Kidney (tissue), 14 donors: ENCODE measurements around the gene COPB1. TPM values are rescaled to one million over a fixed set of nuclear protein-coding genes. Genes with fewer than 3 reads are reported as not detected.
"Not testable (repeated sequence)": the region's sequence is repeated elsewhere in the genome, so short reads cannot be mapped to it uniquely, and the experiment has no call there.

Experiments used
- DNase-seq, 5 donors: peaks; one replicate each; pipeline ENCODE4 v3.0.0-alpha.2; 2013 to 2020
- FAIRE-seq: peaks from 2 replicates; lab custom pipeline; 2012; peaks lifted over from hg19 to GRCh38; lab: Jason Lieb, UNC
- H3K27ac ChIP-seq, 2 donors: one replicate each; pipeline ENCODE4 v1.7.0; 2013; ENCODE audit warnings: low read depth in 2 of 2, low read length in 2 of 2, inconsistent platforms in 1 of 2
- H3K27me3 ChIP-seq: one replicate; pipeline ENCODE4 v1.7.1; 2013; ENCODE audit warnings: low read length, inconsistent platforms; ENCODE audit not compliant: control insufficient read depth, insufficient read depth
- H3K36me3 ChIP-seq, 3 donors: one replicate each; pipeline versions ENCODE4 v1.7.0 to v1.7.1; 2013; ENCODE audit warnings: low read length in 3 of 3, control low read depth in 1 of 3, inconsistent platforms in 1 of 3; ENCODE audit not compliant: insufficient read depth in 3 of 3, control insufficient read depth in 2 of 3
- H3K4me1 ChIP-seq, 3 donors: one replicate each; pipeline versions ENCODE4 v1.7.0 to v1.7.1; 2013; ENCODE audit warnings: low read length in 3 of 3, inconsistent platforms in 1 of 3, low read depth in 1 of 3; ENCODE audit not compliant: control insufficient read depth in 2 of 3, insufficient read depth in 2 of 3
- H3K4me3 ChIP-seq, 3 donors: one replicate each; pipeline versions ENCODE4 v1.7.0 to v1.8.1; 2013; ENCODE audit warnings: low read length in 3 of 3, control low read depth in 1 of 3, inconsistent platforms in 1 of 3
- H3K9ac ChIP-seq, 3 donors: one replicate each; pipeline versions ENCODE4 v1.7.0 to v1.7.1; 2013; ENCODE audit warnings: low read length in 3 of 3, control low read depth in 1 of 3, inconsistent platforms in 1 of 3
- H3K9me3 ChIP-seq, 3 donors: one replicate each; pipeline versions ENCODE4 v1.7.0 to v1.7.1; 2013; ENCODE audit warnings: low read length in 3 of 3, control low read depth in 1 of 3, inconsistent platforms in 1 of 3; ENCODE audit not compliant: control insufficient read depth in 2 of 3, insufficient read depth in 1 of 3
- CTCF ChIP-seq: IDR thresholded peaks from 3 replicates; pipeline ENCODE4 v1.5.1; 2012; ENCODE audit warnings: mild to moderate bottlenecking, moderate library complexity, borderline replicate concordance; ENCODE audit not compliant: insufficient read depth; ENCODE audit errors: extremely low read depth
- intact Hi-C: fragments of 100-400 bp; cut with DNase I; formaldehyde crosslinking; loops from one replicate; pipeline ENCODE4 v1.11.1; 2022
- polyA plus RNA-seq: library from polyadenylated mRNA; stranded (reverse); fragments of 350-450 nt; fragmentation: Illumina TruSeq; extraction: RNeasy Lipid Tissue Mini Kit (QIAGEN cat#74804); gene quantifications from one replicate; pipeline ENCODE4 v1.2.3, GENCODE V29; 2014; ENCODE audit warnings: low read depth, low replicate concordance; ENCODE audit not compliant: insufficient read depth
- total RNA-seq: library from RNA; stranded (reverse); fragmentation: NEBNext Ultra II Directional; extraction: Animal tissue kit (Norgen Biotek cat#: 25700); gene quantifications from one replicate; pipeline ENCODE4 v1.2.1, GENCODE V29; 2021
- donor health status: control.
- donor health status: control.
- donor health status: control.
- donor health status: control.
- donor health status: control.
- donor health status: DM: yes; HTN: yes; CAD: no.
- donor health status: Normal renal cell carcinoma (clear cell type).

The COPB1 gene
- total and polyA plus RNA-seq, 2 donors from 2014 or later = 54.9 to 92.3 TPM

- intact Hi-C loops = no loop called here
- FAIRE-seq = peak; percentile 70
These were observed 37.6 kb upstream of the COPB1 start for GRCh38 chr11:14537134-14537599.

GRCh38 chr11:14535166-14535565 lies 35.6 kb upstream of the COPB1 start:
- H3K27ac ChIP-seq, H3K4me3 ChIP-seq, H3K9ac ChIP-seq, FAIRE-seq, H3K36me3 ChIP-seq, H3K9me3 ChIP-seq, H3K27me3 ChIP-seq, DNase-seq, H3K4me1 ChIP-seq, intact Hi-C loops: not testable (repeated sequence)

More at GRCh38 chr11:14537134-14537599, 37.6 kb upstream of the COPB1 start:
- H3K4me3 ChIP-seq = no peak overlapping the region
- H3K27me3 ChIP-seq = no peaks in the 10 kb centered on the region
- H3K27ac ChIP-seq = no peak overlapping the region
- H3K36me3 ChIP-seq = no peaks in the 10 kb centered on the region
- peak in 3 of 5 donors; percentile 11 to 48 (median 31) for DNase-seq
- TF ChIP-seq CTCF = peak; percentile 77
- H3K9ac ChIP-seq = no peak overlapping the region
- no peaks in the 10 kb centered on the region for H3K9me3 ChIP-seq
- H3K4me1 ChIP-seq = peaks cover 0 to 3% (median 0%) of the 10 kb centered on the region in 3 donors

GRCh38 chr11:14529951-14530350 lies 30.3 kb upstream of the COPB1 start:
- Histone ChIP-seq H3K9me3 (no peaks in the 10 kb centered on the region), H3K36me3 (no peaks in the 10 kb centered on the region), H3K4me1 (no peaks in the 10 kb centered on the region), H3K27ac (no peak overlapping the region), H3K4me3 (no peak overlapping the region), H3K9ac (no peak overlapping the region), H3K27me3 (no peaks in the 10 kb centered on the region)
- intact Hi-C loops = no loop called here
- DNase-seq (no peak), FAIRE-seq (no peak)
- TF ChIP-seq CTCF = no peak

- Histone ChIP-seq H3K27ac (no peak overlapping the region), H3K4me1 (no peaks in the 10 kb centered on the region), H3K36me3 (no peaks in the 10 kb centered on the region), H3K4me3 (no peak overlapping the region), H3K27me3 (no peaks in the 10 kb centered on the region), H3K9ac (no peak overlapping the region), H3K9me3 (no peaks in the 10 kb centered on the region)
- TF ChIP-seq CTCF = no peak
- no peak for DNase-seq
- intact Hi-C loops = no loop called here
- no peak for FAIRE-seq
These were observed 29.7 kb upstream of the COPB1 start for GRCh38 chr11:14529321-14529720.
